ENCODE results near the gene EMC1. TPM values are rescaled to one million over a fixed set of nuclear protein-coding genes. Genes with fewer than 3 reads are reported as not detected.
"Not testable (repeated sequence)": the region's sequence is repeated elsewhere in the genome, so short reads cannot be mapped to it uniquely, and the experiment has no call there.

EMC1 gene
- total RNA-seq, 4 donors from 2014 or later, result 16.2 to 43.1 (median 36.1) TPM

- no peak for DNase-seq (ENCODE audit: extremely low spot score)
- intact Hi-C loops (cut with DNase I), result no loop called here
- H3K9me3 ChIP-seq, result no peaks in the 10 kb centered on the region
- H3K4me1 ChIP-seq, result peaks cover 0 to 9% (median 7%) of the 10 kb centered on the region in 4 donors
- WGBS, result 91% methylated on average over 5 of the region's 5 CpGs
- peaks cover 0 to 15% (median 4%) of the 10 kb centered on the region in 4 donors for H3K27me3 ChIP-seq
- H3K36me3 ChIP-seq, result no peaks in the 10 kb centered on the region
- no peak overlapping the region for H3K4me3 ChIP-seq
- H3K27ac ChIP-seq (replicated peaks in 1 of 4), result no peak overlapping the region
- TF ChIP-seq EP300 (IDR thresholded peaks at IDR 0.05) (no peak), POLR2A (IDR thresholded peaks at IDR 0.05; ENCODE audit: low read depth) (no peak), POLR2AphosphoS5 (IDR thresholded peaks at IDR 0.05) (no peak), CTCF (IDR thresholded peaks at IDR 0.05) (no peak)
Measured at GRCh38 chr1:19274636-19275035, 23.3 kb upstream of the EMC1 start.

- H3K36me3 ChIP-seq; H3K9me3 ChIP-seq; H3K27ac ChIP-seq (replicated peaks in 1 of 4); H3K4me1 ChIP-seq; intact Hi-C loops (cut with DNase I); DNase-seq (ENCODE audit: extremely low spot score): not testable (repeated sequence)
- Histone ChIP-seq H3K27me3 (peaks cover 0 to 15% (median 4%) of the 10 kb centered on the region in 4 donors), H3K4me3 (peak overlapping the region in 3 of 4 donors; percentile 24 to 32 (median 30))
- WGBS, result 20% methylated on average over 1 of the region's 66 CpGs
Measured at GRCh38 chr1:19273844-19274531, 22.7 kb upstream of the EMC1 start.

GRCh38 chr1:19273106-19273843, 22.0 kb upstream of the EMC1 start:
- intact Hi-C loops (cut with DNase I), result no loop called here
- DNase-seq (ENCODE audit: extremely low spot score), result no peak
- H3K27ac ChIP-seq (replicated peaks in 1 of 4), result no peak overlapping the region

GRCh38 chr1:19272064-19272463, 20.7 kb upstream of the EMC1 start:
- no peak overlapping the region for H3K27ac ChIP-seq (replicated peaks in 1 of 4)
- H3K27me3 ChIP-seq, result peaks cover 0 to 15% (median 4%) of the 10 kb centered on the region in 4 donors
- intact Hi-C loops (cut with DNase I), result no loop called here
- H3K4me1 ChIP-seq, result peaks cover 0 to 9% (median 7%) of the 10 kb centered on the region in 4 donors
- no peak overlapping the region for H3K4me3 ChIP-seq
- DNase-seq (ENCODE audit: extremely low spot score), result no peak
- TF ChIP-seq POLR2A (IDR thresholded peaks at IDR 0.05; ENCODE audit: low read depth) (no peak), POLR2AphosphoS5 (IDR thresholded peaks at IDR 0.05) (no peak)
- no peaks in the 10 kb centered on the region for H3K36me3 ChIP-seq
- H3K9me3 ChIP-seq, result no peaks in the 10 kb centered on the region

More at GRCh38 chr1:19273106-19273843, 22.0 kb upstream of the EMC1 start:
- peak overlapping the region in 2 of 4 donors; percentile 24 to 32 for H3K4me3 ChIP-seq
- H3K27me3 ChIP-seq, result peaks cover 0 to 15% (median 4%) of the 10 kb centered on the region in 4 donors
- no peaks in the 10 kb centered on the region for H3K9me3 ChIP-seq
- H3K36me3 ChIP-seq, result no peaks in the 10 kb centered on the region
- WGBS, result 82% methylated on average over 20 of the region's 22 CpGs
- H3K4me1 ChIP-seq, result peaks cover 0 to 9% (median 7%) of the 10 kb centered on the region in 4 donors
- TF ChIP-seq POLR2AphosphoS5 (IDR thresholded peaks at IDR 0.05), result no peak
- no peak for TF ChIP-seq POLR2A (IDR thresholded peaks at IDR 0.05; ENCODE audit: low read depth)
- TF ChIP-seq EP300 (IDR thresholded peaks at IDR 0.05), result no peak
- no peak for TF ChIP-seq CTCF (IDR thresholded peaks at IDR 0.05)

GRCh38 chr1:19270343-19270730, 19.0 kb upstream of the EMC1 start:
- H3K4me1 ChIP-seq; H3K9me3 ChIP-seq; H3K27ac ChIP-seq (replicated peaks in 1 of 4); intact Hi-C loops (cut with DNase I); H3K36me3 ChIP-seq; DNase-seq (ENCODE audit: extremely low spot score); H3K4me3 ChIP-seq: not testable (repeated sequence)
- H3K27me3 ChIP-seq, result peaks cover 0 to 15% (median 4%) of the 10 kb centered on the region in 4 donors
- WGBS, result 100% methylated on average over 1 of the region's 6 CpGs

- H3K27me3 ChIP-seq, result peaks cover 0 to 15% (median 4%) of the 10 kb centered on the region in 4 donors
- WGBS, result 85% methylated on average over 8 of the region's 9 CpGs
- H3K27ac ChIP-seq (replicated peaks in 1 of 4); intact Hi-C loops (cut with DNase I); DNase-seq (ENCODE audit: extremely low spot score); H3K4me3 ChIP-seq; H3K4me1 ChIP-seq; H3K36me3 ChIP-seq; H3K9me3 ChIP-seq: not testable (repeated sequence)
Measured at GRCh38 chr1:19269427-19270342, 18.4 kb upstream of the EMC1 start.
